K562 (cell line): Measurements from ENCODE around the gene ACADVL. TPM values are rescaled to one million over a fixed set of nuclear protein-coding genes. Genes with fewer than 3 reads are reported as not detected.

Experiments
- CXXC5 ChIP-seq: fragments of 250-450 bp; sonication (Bioruptor Pico); IDR thresholded peaks from 2 replicates; pipeline ENCODE4 v1.8.0; 2022; ENCODE audit warnings: inconsistent platforms, mild to moderate bottlenecking, moderate library complexity
- FOXJ3 ChIP-seq: sonication (generic); formaldehyde crosslinking; IDR thresholded peaks from 2 replicates; pipeline ENCODE4 v1.4.0; 2020; ENCODE audit warnings: mild to moderate bottlenecking, missing genetic modification reagents
- HNRNPLL ChIP-seq: fragments of 200-400 bp; formaldehyde crosslinking; IDR thresholded peaks from 2 replicates; pipeline ENCODE4 v1.6.1; 2017; ENCODE audit warnings: low read length, low read depth, mild to moderate bottlenecking; ENCODE audit not compliant: poor library complexity, severe bottlenecking
- MAFF ChIP-seq: IDR thresholded peaks from 2 replicates; pipeline ENCODE4 v1.6.1; 2012; ENCODE audit warnings: low read length, improper control_type of control experiment
- MCM7 ChIP-seq, 2 experiments: fragments of 450-650 bp; IDR thresholded peaks; 2 replicates each; pipeline ENCODE4 v1.6.1; 2016 to 2018
- MED1 ChIP-seq: sonication (generic); formaldehyde crosslinking; IDR thresholded peaks from 2 replicates; pipeline ENCODE4 v1.8.1; 2023; ENCODE audit warnings: missing genetic modification reagents, borderline replicate concordance
- SIN3A ChIP-seq, 2 experiments: fragments of 150-350 bp in 1 of 2; IDR thresholded peaks; 2 replicates each; pipeline ENCODE4 v1.6.1; 2011 to 2016; ENCODE audit warnings: borderline replicate concordance in 2 of 2, low read depth in 2 of 2, low read length in 2 of 2, mild to moderate bottlenecking in 2 of 2, moderate library complexity in 2 of 2; ENCODE audit not compliant: control insufficient read depth in 1 of 2
- SMAD1 ChIP-seq: fragments of 150-350 bp; IDR thresholded peaks from 2 replicates; pipeline ENCODE4 v1.6.1; 2014; ENCODE audit warnings: low read length, low read depth; ENCODE audit not compliant: partially characterized antibody
- TOE1 ChIP-seq, 2 experiments: fragments of 450-650 bp in 1 of 2; sonication (generic) in 1 of 2; formaldehyde crosslinking in 1 of 2; IDR thresholded peaks; 2 replicates each; pipeline versions ENCODE4 v1.7.1 to v1.8.0; 2016 to 2022; ENCODE audit warnings: borderline replicate concordance in 2 of 2, mild to moderate bottlenecking in 2 of 2, antibody characterized with exemption in 1 of 2, inconsistent platforms in 1 of 2, low read depth in 1 of 2, missing genetic modification reagents in 1 of 2, moderate library complexity in 1 of 2
- TRIM28 ChIP-seq: fragments of 450-650 bp; IDR thresholded peaks from 2 replicates; pipeline ENCODE4 v1.6.1; 2017
- U2AF2 ChIP-seq: fragments of 200-400 bp; formaldehyde crosslinking; optimal IDR thresholded peaks from 2 replicates; pipeline ENCODE3; 2017; ENCODE audit warnings: low read depth, mild to moderate bottlenecking, low read length
- ZFP36 ChIP-seq: fragments of 150-350 bp; IDR thresholded peaks from 2 replicates; pipeline ENCODE4 v1.6.1; 2018; ENCODE audit warnings: low read length, low read depth; ENCODE audit not compliant: partially characterized antibody
- ZNF232 ChIP-seq: sonication (generic); formaldehyde crosslinking; IDR thresholded peaks from 2 replicates; pipeline ENCODE4 v1.8.0; 2022; ENCODE audit warnings: mild to moderate bottlenecking, missing genetic modification reagents
- ZNF24 ChIP-seq: fragments of 450-650 bp; IDR thresholded peaks from 2 replicates; pipeline ENCODE4 v1.6.1; 2016
- ZNF311 ChIP-seq: fragments of 250-450 bp; sonication (Bioruptor Pico); IDR thresholded peaks from 2 replicates; pipeline ENCODE4 v1.4.0; 2020; ENCODE audit warnings: mild to moderate bottlenecking, moderate library complexity
- ZNF431 ChIP-seq: sonication (generic); formaldehyde crosslinking; IDR thresholded peaks from 2 replicates; pipeline ENCODE4 v1.8.0; 2022; ENCODE audit warnings: mild to moderate bottlenecking, missing genetic modification reagents
- ZNF551 ChIP-seq: fragments of 250-450 bp; sonication (Bioruptor Pico); IDR thresholded peaks from 2 replicates; pipeline ENCODE4 v1.5.0; 2021; ENCODE audit warnings: mild to moderate bottlenecking, moderate library complexity
- ZNF668 ChIP-seq: fragments of 250-450 bp; sonication (Bioruptor Pico); IDR thresholded peaks from 2 replicates; pipeline ENCODE4 v1.8.0; 2022; ENCODE audit warnings: mild to moderate bottlenecking, inconsistent platforms
- polyA plus RNA-seq, 8 experiments: library from polyadenylated mRNA; depleted of rRNA in 4 of 8; stranded (reverse) in 5 of 8; unstranded in 3 of 8; fragments of >200 nt; fragmentation: Nextera tagmentation in 2 of 8; fragmentation: Illumina TruSeq in 1 of 8; extraction: Ambion mirVana in 2 of 8; extraction: Trizol in 1 of 8; gene quantifications; 2 replicates each; pipeline versions ENCODE4 v1.2.1 to v1.2.3, GENCODE V29; 2011 to 2014; ENCODE audit warnings: inconsistent platforms in 1 of 8, missing spikeins in 1 of 8
- total RNA-seq, 7 experiments: library from RNA; depleted of rRNA in 6 of 7; stranded (reverse); fragments of >200 nt in 6 of 7; fragmentation: Illumina TruSeq in 2 of 7; extraction: Trizol in 2 of 7; gene quantifications; 2 replicates each; pipeline versions ENCODE4 v1.2.1 to v1.2.3, GENCODE V29; 2011 to 2021; ENCODE audit warnings: low replicate concordance in 1 of 7
- TF ChIP-seq, protein P1 (sequence below): sonication (generic); formaldehyde crosslinking; IDR thresholded peaks from 2 replicates; pipeline ENCODE4 v1.8.0; 2022; ENCODE audit warnings: mild to moderate bottlenecking, low read depth, missing genetic modification reagents
- TF ChIP-seq, protein P2 (sequence below): fragments of 250-450 bp; sonication (Bioruptor Pico); IDR thresholded peaks from 2 replicates; pipeline ENCODE4 v1.5.0; 2020; ENCODE audit warnings: mild to moderate bottlenecking, borderline replicate concordance
- TF ChIP-seq, protein P3 (sequence below): sonication (generic); formaldehyde crosslinking; IDR thresholded peaks from 2 replicates; pipeline ENCODE4 v1.8.0; 2023; ENCODE audit warnings: mild to moderate bottlenecking, missing genetic modification reagents

ACADVL gene
- total and polyA plus RNA-seq, 9 of the 15 experiments (the other 6 are each of a cell fraction or from before 2014, with no cell fraction given), result 25.5 to 449 (median 214) TPM

DNA sequence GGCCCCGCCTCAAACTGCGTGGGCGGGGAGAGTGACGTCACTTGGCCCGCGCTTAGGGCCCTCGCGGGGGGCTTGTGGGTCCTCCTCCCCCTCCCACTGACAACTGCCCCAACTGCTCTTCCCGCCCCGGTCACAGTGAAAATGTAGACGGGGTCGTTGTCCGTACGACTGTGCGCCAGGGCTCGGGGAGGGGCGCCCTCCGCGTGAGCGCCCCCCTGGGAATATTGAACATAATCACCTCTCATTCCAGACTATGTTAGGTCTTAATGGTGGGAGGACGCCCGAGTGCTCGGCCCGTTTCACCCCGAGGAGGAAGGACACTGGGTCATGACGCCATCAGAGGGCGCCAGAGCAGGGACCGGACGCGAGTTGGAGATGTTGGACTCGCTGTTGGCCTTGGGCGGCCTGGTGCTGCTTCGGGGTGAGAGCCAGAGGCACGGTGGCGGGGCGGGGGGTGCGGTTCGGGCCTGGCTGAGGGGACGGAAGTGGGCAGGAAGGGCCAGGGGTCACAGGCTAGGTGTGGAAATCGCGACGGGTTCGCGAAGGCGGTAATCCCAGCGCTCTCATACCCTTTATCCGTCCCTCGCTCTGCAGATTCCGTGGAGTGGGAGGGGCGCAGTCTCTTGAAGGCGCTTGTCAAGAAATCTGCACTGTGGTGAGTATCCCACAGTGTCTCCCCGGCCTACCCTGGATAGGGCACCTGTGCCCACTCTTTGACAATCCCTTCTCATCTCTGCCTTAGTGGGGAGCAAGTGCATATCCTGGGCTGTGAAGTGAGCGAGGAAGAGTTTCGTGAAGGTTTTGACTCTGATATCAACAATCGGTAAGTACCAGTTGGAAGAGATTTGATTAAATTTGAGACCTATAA is 32.7 kb downstream of the ACADVL start, which contains the start of gene ELP5 (continued):
- TF ChIP-seq MED1 (CRISPR knock-in tag) (no peak), TRIM28 (peak; percentile 51; the same call in 1 of the 2 replicates), MAFF (no peak), HNRNPLL (no peak), FOXJ3 (CRISPR knock-in tag) (no peak), U2AF2 (no peak), ZNF431 (CRISPR knock-in tag) (no peak), SMAD1 (peak; percentile 44), SIN3A (IDR thresholded peaks at IDR 0.05; ENCODE audit: borderline replicate concordance in 2 of 2, control insufficient read depth in 1 of 2, low read depth in 2 of 2, low read length in 2 of 2) (peak; percentile 74 to 80), ZNF311 (CRISPR knock-in tag) (no peak), ZNF232 (CRISPR knock-in tag) (0 out of 2 replicates have a peak, but pooled peaks have one; percentile 59), ZNF551 (CRISPR knock-in tag) (no peak), MCM7 (IDR thresholded peaks at IDR 0.05) (no peak), TOE1 (IDR thresholded peaks at IDR 0.05; ENCODE audit: borderline replicate concordance) (0 out of 2 replicates have a peak, but pooled peaks have one; percentile 41), TOE1 (CRISPR knock-in tag; IDR thresholded peaks at IDR 0.05; ENCODE audit: borderline replicate concordance, low read depth) (no peak), ZNF668 (no peak), ZNF24 (no peak), ZFP36 (no peak), CXXC5 (CRISPR knock-in tag) (peak; percentile 50; the same call in 1 of the 2 replicates)
- TF ChIP-seq, protein P1, sequence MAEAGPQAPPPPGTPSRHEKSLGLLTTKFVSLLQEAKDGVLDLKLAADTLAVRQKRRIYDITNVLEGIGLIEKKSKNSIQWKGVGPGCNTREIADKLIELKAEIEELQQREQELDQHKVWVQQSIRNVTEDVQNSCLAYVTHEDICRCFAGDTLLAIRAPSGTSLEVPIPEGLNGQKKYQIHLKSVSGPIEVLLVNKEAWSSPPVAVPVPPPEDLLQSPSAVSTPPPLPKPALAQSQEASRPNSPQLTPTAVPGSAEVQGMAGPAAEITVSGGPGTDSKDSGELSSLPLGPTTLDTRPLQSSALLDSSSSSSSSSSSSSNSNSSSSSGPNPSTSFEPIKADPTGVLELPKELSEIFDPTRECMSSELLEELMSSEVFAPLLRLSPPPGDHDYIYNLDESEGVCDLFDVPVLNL, result no peak
- TF ChIP-seq, protein P2, sequence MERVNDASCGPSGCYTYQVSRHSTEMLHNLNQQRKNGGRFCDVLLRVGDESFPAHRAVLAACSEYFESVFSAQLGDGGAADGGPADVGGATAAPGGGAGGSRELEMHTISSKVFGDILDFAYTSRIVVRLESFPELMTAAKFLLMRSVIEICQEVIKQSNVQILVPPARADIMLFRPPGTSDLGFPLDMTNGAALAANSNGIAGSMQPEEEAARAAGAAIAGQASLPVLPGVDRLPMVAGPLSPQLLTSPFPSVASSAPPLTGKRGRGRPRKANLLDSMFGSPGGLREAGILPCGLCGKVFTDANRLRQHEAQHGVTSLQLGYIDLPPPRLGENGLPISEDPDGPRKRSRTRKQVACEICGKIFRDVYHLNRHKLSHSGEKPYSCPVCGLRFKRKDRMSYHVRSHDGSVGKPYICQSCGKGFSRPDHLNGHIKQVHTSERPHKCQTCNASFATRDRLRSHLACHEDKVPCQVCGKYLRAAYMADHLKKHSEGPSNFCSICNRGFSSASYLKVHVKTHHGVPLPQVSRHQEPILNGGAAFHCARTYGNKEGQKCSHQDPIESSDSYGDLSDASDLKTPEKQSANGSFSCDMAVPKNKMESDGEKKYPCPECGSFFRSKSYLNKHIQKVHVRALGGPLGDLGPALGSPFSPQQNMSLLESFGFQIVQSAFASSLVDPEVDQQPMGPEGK, result no peak
- TF ChIP-seq, protein P3, sequence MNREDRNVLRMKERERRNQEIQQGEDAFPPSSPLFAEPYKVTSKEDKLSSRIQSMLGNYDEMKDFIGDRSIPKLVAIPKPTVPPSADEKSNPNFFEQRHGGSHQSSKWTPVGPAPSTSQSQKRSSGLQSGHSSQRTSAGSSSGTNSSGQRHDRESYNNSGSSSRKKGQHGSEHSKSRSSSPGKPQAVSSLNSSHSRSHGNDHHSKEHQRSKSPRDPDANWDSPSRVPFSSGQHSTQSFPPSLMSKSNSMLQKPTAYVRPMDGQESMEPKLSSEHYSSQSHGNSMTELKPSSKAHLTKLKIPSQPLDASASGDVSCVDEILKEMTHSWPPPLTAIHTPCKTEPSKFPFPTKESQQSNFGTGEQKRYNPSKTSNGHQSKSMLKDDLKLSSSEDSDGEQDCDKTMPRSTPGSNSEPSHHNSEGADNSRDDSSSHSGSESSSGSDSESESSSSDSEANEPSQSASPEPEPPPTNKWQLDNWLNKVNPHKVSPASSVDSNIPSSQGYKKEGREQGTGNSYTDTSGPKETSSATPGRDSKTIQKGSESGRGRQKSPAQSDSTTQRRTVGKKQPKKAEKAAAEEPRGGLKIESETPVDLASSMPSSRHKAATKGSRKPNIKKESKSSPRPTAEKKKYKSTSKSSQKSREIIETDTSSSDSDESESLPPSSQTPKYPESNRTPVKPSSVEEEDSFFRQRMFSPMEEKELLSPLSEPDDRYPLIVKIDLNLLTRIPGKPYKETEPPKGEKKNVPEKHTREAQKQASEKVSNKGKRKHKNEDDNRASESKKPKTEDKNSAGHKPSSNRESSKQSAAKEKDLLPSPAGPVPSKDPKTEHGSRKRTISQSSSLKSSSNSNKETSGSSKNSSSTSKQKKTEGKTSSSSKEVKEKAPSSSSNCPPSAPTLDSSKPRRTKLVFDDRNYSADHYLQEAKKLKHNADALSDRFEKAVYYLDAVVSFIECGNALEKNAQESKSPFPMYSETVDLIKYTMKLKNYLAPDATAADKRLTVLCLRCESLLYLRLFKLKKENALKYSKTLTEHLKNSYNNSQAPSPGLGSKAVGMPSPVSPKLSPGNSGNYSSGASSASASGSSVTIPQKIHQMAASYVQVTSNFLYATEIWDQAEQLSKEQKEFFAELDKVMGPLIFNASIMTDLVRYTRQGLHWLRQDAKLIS (CRISPR knock-in tag), result peak; percentile 52; the same call in 1 of the 2 replicates
